ENCODE data around the gene AANAT.
A peak's percentile ranks its signal among the peaks of the same experiment; 100 is the strongest.

Gene AANAT

DNA sequence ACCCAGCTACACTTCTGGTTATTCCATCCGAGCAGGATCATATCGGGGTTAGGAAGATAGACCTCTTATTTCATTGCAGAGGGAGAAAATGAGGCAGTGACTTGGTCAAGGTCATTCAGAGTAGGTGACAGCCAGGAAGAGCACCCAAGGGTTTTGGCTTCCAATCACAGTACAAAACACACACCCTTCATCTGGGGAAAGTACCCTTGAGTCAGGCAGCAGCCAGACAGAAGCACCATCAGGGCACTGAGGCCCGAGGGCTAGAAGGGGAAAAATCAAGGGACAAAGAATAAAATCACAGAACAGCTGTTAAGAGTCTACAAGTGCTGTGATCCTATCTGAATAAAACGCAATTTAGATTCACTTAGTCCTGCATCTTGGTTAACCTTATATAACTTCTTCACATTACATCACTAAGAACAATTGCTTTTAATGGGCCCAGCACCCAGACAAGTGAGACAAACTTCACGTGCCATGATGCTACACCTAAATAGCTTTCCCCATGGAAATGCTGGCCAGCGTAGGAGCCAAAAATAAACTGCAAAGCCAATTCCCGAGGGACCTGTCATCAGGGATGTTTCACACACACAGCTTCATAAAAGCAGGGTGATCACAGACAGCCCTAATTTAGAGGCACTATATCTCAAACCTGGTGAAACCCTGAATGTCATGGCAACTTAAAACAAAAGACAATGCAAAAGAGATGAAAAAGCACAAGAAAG lies 19.3 kb upstream of the AANAT start (continued):
- no peak for TF ChIP-seq SP2 (tag by site-specific recombination; IDR thresholded peaks at IDR 0.05)
- no peak for TF ChIP-seq BCL11B (tag by site-specific recombination; IDR thresholded peaks at IDR 0.05; ENCODE audit: low read depth)
- TF ChIP-seq, protein P1, sequence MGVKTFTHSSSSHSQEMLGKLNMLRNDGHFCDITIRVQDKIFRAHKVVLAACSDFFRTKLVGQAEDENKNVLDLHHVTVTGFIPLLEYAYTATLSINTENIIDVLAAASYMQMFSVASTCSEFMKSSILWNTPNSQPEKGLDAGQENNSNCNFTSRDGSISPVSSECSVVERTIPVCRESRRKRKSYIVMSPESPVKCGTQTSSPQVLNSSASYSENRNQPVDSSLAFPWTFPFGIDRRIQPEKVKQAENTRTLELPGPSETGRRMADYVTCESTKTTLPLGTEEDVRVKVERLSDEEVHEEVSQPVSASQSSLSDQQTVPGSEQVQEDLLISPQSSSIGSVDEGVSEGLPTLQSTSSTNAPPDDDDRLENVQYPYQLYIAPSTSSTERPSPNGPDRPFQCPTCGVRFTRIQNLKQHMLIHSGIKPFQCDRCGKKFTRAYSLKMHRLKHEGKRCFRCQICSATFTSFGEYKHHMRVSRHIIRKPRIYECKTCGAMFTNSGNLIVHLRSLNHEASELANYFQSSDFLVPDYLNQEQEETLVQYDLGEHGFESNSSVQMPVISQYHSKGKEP (tag by site-specific recombination; IDR thresholded peaks at IDR 0.05) = no peak
- TF ChIP-seq, protein P2, sequence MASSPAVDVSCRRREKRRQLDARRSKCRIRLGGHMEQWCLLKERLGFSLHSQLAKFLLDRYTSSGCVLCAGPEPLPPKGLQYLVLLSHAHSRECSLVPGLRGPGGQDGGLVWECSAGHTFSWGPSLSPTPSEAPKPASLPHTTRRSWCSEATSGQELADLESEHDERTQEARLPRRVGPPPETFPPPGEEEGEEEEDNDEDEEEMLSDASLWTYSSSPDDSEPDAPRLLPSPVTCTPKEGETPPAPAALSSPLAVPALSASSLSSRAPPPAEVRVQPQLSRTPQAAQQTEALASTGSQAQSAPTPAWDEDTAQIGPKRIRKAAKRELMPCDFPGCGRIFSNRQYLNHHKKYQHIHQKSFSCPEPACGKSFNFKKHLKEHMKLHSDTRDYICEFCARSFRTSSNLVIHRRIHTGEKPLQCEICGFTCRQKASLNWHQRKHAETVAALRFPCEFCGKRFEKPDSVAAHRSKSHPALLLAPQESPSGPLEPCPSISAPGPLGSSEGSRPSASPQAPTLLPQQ (tag by site-specific recombination; IDR thresholded peaks at IDR 0.05) = no peak
- TF ChIP-seq ZNF366 (tag by site-specific recombination; conservative IDR thresholded peaks at IDR 0.05) = peak; percentile 54; the same call in 1 of the 2 replicates
- TF ChIP-seq, protein P3, sequence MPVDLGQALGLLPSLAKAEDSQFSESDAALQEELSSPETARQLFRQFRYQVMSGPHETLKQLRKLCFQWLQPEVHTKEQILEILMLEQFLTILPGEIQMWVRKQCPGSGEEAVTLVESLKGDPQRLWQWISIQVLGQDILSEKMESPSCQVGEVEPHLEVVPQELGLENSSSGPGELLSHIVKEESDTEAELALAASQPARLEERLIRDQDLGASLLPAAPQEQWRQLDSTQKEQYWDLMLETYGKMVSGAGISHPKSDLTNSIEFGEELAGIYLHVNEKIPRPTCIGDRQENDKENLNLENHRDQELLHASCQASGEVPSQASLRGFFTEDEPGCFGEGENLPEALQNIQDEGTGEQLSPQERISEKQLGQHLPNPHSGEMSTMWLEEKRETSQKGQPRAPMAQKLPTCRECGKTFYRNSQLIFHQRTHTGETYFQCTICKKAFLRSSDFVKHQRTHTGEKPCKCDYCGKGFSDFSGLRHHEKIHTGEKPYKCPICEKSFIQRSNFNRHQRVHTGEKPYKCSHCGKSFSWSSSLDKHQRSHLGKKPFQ (tag by site-specific recombination; IDR thresholded peaks at IDR 0.05) = no peak
- TF ChIP-seq ZNF660 (tag by site-specific recombination; IDR thresholded peaks at IDR 0.05) = no peak
- TF ChIP-seq ZNF585B (tag by site-specific recombination; IDR thresholded peaks at IDR 0.05) = no peak
- TF ChIP-seq ZNF768 (tag by site-specific recombination; IDR thresholded peaks at IDR 0.05) = no peak
- TF ChIP-seq GLI4 (tag by site-specific recombination; IDR thresholded peaks at IDR 0.05) = no peak
- peak; percentile 48; the same call in 1 of the 2 replicates for TF ChIP-seq ZNF629 (tag by site-specific recombination; IDR thresholded peaks at IDR 0.05)
- no peak for TF ChIP-seq ZNF274 (IDR thresholded peaks at IDR 0.05; ENCODE audit: low read length)
- TF ChIP-seq ZNF274 (tag by site-specific recombination; IDR thresholded peaks at IDR 0.05; ENCODE audit: borderline replicate concordance) = no peak
- no peak for TF ChIP-seq ZNF548 (tag by site-specific recombination; IDR thresholded peaks at IDR 0.05)
- no peak for TF ChIP-seq ZNF473 (tag by site-specific recombination; IDR thresholded peaks at IDR 0.05)
- TF ChIP-seq, protein P4, sequence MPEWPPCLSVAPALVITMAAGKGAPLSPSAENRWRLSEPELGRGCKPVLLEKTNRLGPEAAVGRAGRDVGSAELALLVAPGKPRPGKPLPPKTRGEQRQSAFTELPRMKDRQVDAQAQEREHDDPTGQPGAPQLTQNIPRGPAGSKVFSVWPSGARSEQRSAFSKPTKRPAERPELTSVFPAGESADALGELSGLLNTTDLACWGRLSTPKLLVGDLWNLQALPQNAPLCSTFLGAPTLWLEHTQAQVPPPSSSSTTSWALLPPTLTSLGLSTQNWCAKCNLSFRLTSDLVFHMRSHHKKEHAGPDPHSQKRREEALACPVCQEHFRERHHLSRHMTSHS (tag by site-specific recombination; IDR thresholded peaks at IDR 0.05) = no peak
- no peak for TF ChIP-seq ZNF350 (tag by site-specific recombination; IDR thresholded peaks at IDR 0.05)
- TF ChIP-seq, protein P5, sequence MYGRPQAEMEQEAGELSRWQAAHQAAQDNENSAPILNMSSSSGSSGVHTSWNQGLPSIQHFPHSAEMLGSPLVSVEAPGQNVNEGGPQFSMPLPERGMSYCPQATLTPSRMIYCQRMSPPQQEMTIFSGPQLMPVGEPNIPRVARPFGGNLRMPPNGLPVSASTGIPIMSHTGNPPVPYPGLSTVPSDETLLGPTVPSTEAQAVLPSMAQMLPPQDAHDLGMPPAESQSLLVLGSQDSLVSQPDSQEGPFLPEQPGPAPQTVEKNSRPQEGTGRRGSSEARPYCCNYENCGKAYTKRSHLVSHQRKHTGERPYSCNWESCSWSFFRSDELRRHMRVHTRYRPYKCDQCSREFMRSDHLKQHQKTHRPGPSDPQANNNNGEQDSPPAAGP (tag by site-specific recombination; IDR thresholded peaks at IDR 0.05) = no peak
- no peak for TF ChIP-seq ZNF624 (tag by site-specific recombination; IDR thresholded peaks at IDR 0.05)
- TF ChIP-seq ZNF791 (tag by site-specific recombination; IDR thresholded peaks at IDR 0.05) = no peak
- TF ChIP-seq ZSCAN23 (tag by site-specific recombination; IDR thresholded peaks at IDR 0.05) = 0 out of 2 replicates have a peak, but pooled peaks have one; percentile 27
- no peak for TF ChIP-seq ZNF214 (tag by site-specific recombination; IDR thresholded peaks at IDR 0.05; ENCODE audit: borderline replicate concordance)
- peak; percentile 18; the same call in 1 of the 2 replicates for TF ChIP-seq ZFP69B (tag by site-specific recombination; IDR thresholded peaks at IDR 0.05)
- no peak for TF ChIP-seq HOXC10 (CRISPR knock-in tag; IDR thresholded peaks at IDR 0.05)
- TF ChIP-seq, protein P6, sequence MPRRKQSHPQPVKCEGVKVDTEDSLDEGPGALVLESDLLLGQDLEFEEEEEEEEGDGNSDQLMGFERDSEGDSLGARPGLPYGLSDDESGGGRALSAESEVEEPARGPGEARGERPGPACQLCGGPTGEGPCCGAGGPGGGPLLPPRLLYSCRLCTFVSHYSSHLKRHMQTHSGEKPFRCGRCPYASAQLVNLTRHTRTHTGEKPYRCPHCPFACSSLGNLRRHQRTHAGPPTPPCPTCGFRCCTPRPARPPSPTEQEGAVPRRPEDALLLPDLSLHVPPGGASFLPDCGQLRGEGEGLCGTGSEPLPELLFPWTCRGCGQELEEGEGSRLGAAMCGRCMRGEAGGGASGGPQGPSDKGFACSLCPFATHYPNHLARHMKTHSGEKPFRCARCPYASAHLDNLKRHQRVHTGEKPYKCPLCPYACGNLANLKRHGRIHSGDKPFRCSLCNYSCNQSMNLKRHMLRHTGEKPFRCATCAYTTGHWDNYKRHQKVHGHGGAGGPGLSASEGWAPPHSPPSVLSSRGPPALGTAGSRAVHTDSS (tag by site-specific recombination; IDR thresholded peaks at IDR 0.05) = no peak
- TF ChIP-seq, protein P7, sequence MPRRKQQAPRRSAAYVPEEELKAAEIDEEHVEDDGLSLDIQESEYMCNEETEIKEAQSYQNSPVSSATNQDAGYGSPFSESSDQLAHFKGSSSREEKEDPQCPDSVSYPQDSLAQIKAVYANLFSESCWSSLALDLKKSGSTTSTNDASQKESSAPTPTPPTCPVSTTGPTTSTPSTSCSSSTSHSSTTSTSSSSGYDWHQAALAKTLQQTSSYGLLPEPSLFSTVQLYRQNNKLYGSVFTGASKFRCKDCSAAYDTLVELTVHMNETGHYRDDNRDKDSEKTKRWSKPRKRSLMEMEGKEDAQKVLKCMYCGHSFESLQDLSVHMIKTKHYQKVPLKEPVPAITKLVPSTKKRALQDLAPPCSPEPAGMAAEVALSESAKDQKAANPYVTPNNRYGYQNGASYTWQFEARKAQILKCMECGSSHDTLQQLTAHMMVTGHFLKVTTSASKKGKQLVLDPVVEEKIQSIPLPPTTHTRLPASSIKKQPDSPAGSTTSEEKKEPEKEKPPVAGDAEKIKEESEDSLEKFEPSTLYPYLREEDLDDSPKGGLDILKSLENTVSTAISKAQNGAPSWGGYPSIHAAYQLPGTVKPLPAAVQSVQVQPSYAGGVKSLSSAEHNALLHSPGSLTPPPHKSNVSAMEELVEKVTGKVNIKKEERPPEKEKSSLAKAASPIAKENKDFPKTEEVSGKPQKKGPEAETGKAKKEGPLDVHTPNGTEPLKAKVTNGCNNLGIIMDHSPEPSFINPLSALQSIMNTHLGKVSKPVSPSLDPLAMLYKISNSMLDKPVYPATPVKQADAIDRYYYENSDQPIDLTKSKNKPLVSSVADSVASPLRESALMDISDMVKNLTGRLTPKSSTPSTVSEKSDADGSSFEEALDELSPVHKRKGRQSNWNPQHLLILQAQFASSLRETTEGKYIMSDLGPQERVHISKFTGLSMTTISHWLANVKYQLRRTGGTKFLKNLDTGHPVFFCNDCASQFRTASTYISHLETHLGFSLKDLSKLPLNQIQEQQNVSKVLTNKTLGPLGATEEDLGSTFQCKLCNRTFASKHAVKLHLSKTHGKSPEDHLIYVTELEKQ (tag by site-specific recombination; IDR thresholded peaks at IDR 0.05; ENCODE audit: borderline replicate concordance) = no peak
- no peak for TF ChIP-seq MZF1 (tag by site-specific recombination; IDR thresholded peaks at IDR 0.05; ENCODE audit: borderline replicate concordance)

All from HEK293 (cell line).